AG08395 (cell line): Measurements from ENCODE around the gene MRPL28.
"Not testable (repeated sequence)": the region's sequence is repeated elsewhere in the genome, so short reads cannot be mapped to it uniquely, and the experiment has no call there.

Source experiments
- DNase-seq: peaks from one replicate; pipeline ENCODE4 v3.0.0; 2012; ENCODE audit warnings: mixed read lengths, low spot score

Gene MRPL28

GRCh38 chr16:359871-360697 lies 10.3 kb downstream of the MRPL28 start:
- DNase-seq: no peak

GRCh38 chr16:359067-359763 lies 11.1 kb downstream of the MRPL28 start:
- DNase-seq: no peak

GRCh38 chr16:356741-357140 lies 13.6 kb downstream of the MRPL28 start:
- DNase-seq: no peak

GRCh38 chr16:354971-355461 lies 15.3 kb downstream of the MRPL28 start:
- DNase-seq: no peak

GRCh38 chr16:354291-354881 lies 16.0 kb downstream of the MRPL28 start:
- DNase-seq: no peak

GRCh38 chr16:353404-354290 lies 16.7 kb downstream of the MRPL28 start:
- DNase-seq: no peak

- DNase-seq: peak; percentile 92
These were observed 17.6 kb downstream of the MRPL28 start, which contains the start of gene AXIN1 for GRCh38 chr16:352547-353403. TSS of gene AXIN1 (minus strand) at chr16:352723. CDS start at chr16:347025, 5,698 bp downstream.

GRCh38 chr16:351804-352520 lies 18.4 kb downstream of the MRPL28 start:
- peak; percentile 35 for DNase-seq

GRCh38 chr16:350203-350602 lies 20.1 kb downstream of the MRPL28 start:
- DNase-seq: no peak

- no peak for DNase-seq
These were observed 21.1 kb downstream of the MRPL28 start for GRCh38 chr16:349211-349610.

- DNase-seq: not testable (repeated sequence)
These were observed 21.8 kb downstream of the MRPL28 start for GRCh38 chr16:348495-348894.

GRCh38 chr16:347203-347602 lies 23.1 kb downstream of the MRPL28 start:
- DNase-seq: no peak

- DNase-seq: no peak
These were observed 23.8 kb downstream of the MRPL28 start for GRCh38 chr16:346587-346986.

- no peak for DNase-seq
These were observed 24.6 kb downstream of the MRPL28 start for GRCh38 chr16:345772-346171.

- no peak for DNase-seq
These were observed 27.7 kb downstream of the MRPL28 start for GRCh38 chr16:342455-343213.

- DNase-seq: not testable (repeated sequence)
These were observed 28.4 kb downstream of the MRPL28 start for GRCh38 chr16:341974-342336.

- DNase-seq: not testable (repeated sequence)
These were observed 29.0 kb downstream of the MRPL28 start for GRCh38 chr16:341095-341973.

GRCh38 chr16:340370-341091 lies 29.8 kb downstream of the MRPL28 start:
- DNase-seq: no peak
